Activated T-helper 17 cell treated with anti-CD3 and anti-CD28 coated beads, Interleukin-2, amount 50 U/mL, for 72 hours (primary cell): ENCODE data around the gene TMCO5A. TPM values are rescaled to one million over a fixed set of nuclear protein-coding genes. Genes with fewer than 3 reads are reported as not detected.
"Not testable (repeated sequence)": the region's sequence is repeated elsewhere in the genome, so short reads cannot be mapped to it uniquely, and the experiment has no call there.

Experiments used
- ATAC-seq: fragments of 150-1000 bp; cut with Tn5 transposase; replicated peaks from 2 replicates; pipeline ENCODE4 v1.10.0; 2021; ENCODE audit warnings: mild to moderate bottlenecking, moderate library complexity
- H3K27ac Mint-ChIP-seq: one replicate; pipeline ENCODE4 v1.8.0; 2022; ENCODE audit warnings: mixed read lengths
- H3K27me3 Mint-ChIP-seq: one replicate; pipeline ENCODE4 v1.8.0; 2022; ENCODE audit warnings: mixed read lengths
- H3K36me3 Mint-ChIP-seq: one replicate; pipeline ENCODE4 v1.8.0; 2022; ENCODE audit warnings: low read depth, mild to moderate bottlenecking, mixed read lengths
- H3K4me1 Mint-ChIP-seq: one replicate; pipeline ENCODE4 v1.8.0; 2022; ENCODE audit warnings: mixed read lengths
- H3K4me3 Mint-ChIP-seq: one replicate; pipeline ENCODE4 v1.8.0; 2022; ENCODE audit warnings: mild to moderate bottlenecking, mixed read lengths
- H3K9me3 Mint-ChIP-seq: one replicate; pipeline ENCODE4 v1.8.0; 2022; ENCODE audit warnings: mixed read lengths
- total RNA-seq, 2 donors: library from RNA; stranded (reverse); gene quantifications; one replicate each; pipeline ENCODE4 v1.2.3, GENCODE V29; 2022

TMCO5A gene
- total RNA-seq, 2 donors from 2014 or later: not detected

DNA sequence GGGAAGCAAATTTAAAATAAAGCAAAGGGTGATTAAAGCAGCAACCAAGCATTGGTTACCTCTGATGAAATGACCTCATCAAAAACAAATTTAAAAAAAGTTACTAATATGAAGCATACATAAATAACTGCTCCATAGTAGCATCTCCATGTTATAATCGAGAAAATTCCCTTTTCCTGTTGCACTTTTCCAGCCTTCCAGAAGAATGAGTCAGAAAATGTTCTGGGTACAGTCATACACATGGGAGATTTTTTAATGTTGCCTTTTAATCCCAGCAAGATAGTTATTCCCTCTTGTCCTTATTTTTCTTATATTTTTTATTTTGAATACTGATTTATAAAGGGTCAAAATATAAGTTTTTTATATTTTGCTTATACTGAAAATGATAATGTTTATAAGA is 2.6 kb upstream of the TMCO5A start:
- Mint-ChIP-seq H3K9me3 (peaks cover 10% of the 10 kb centered on the region), H3K27ac (no peak overlapping the region), H3K27me3 (peaks cover 11% of the 10 kb centered on the region), H3K4me3 (no peak overlapping the region), H3K36me3 (no peaks in the 10 kb centered on the region), H3K4me1 (no peaks in the 10 kb centered on the region)
- no peak for ATAC-seq

DNA sequence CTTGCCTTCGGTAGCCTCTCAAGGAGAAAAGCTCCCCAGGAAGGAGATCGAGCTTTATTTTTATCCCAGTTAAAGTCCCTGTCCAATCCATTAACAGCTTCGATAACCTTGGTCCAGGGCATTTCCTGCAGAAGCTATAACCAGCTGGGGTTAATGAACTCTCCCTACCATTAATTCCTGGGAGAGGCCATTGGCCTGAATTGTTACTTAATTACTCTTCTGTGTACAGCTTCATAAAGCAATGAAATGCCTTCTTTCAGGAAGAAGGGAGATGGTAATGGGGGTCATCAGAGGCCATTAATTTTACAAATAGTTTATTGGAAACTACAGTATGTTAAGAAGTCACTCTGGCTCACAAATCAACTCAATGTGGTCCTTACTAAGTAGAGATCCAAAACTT is 1.9 kb upstream of the TMCO5A start:
- no peak for ATAC-seq
- Mint-ChIP-seq H3K27me3 (peaks cover 10% of the 10 kb centered on the region), H3K36me3 (no peaks in the 10 kb centered on the region), H3K4me3 (no peak overlapping the region), H3K27ac (no peak overlapping the region), H3K4me1 (no peaks in the 10 kb centered on the region), H3K9me3 (peaks cover 10% of the 10 kb centered on the region)

DNA sequence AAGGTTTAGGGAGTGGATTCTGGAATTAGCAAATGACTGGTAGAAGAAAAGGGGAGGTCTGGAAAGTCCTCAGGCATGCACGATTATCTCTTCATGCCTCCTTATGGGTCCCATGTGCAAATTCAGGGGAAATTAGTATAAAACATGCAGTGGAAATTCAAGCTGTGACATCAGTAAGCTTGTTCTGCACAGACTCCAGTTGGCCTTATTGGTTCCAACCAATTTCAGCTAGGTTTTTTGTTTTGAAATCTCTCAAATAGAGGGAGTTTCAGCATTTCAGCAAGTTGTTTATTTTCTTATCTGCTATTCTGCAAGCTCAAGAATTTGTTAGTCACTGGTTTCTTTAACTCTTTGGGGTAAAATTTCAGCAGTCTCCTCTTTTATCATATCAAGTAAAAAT is 774 bp upstream of the TMCO5A start:
- no peak overlapping the region for H3K4me3 Mint-ChIP-seq
- H3K36me3 Mint-ChIP-seq: no peaks in the 10 kb centered on the region
- no peak overlapping the region for H3K27ac Mint-ChIP-seq
- peaks cover 8% of the 10 kb centered on the region for H3K27me3 Mint-ChIP-seq
- H3K4me1 Mint-ChIP-seq: no peaks in the 10 kb centered on the region
- H3K9me3 Mint-ChIP-seq: peaks cover 10% of the 10 kb centered on the region
- no peak for ATAC-seq

DNA sequence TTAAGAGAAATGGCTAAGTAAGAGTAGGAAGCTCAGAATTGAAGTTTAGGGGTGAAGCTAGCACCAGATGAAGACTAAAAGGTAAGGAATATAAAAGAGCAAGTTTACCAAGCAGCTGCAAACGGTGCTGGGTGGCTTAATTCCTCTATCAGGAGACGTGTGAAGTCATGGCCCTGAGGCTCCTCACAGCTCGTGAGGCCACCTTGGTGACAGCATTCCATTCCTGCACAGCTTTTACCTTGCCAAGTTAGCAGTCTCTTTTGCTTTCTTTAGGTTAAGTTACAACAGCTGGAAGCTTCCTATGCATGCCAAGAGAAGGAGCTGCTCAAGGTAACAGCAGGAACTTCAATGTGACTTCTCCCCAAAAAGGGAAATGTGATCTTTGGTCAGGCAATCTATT is 6.4 kb downstream of the TMCO5A start:
- Mint-ChIP-seq H3K4me1 (no peaks in the 10 kb centered on the region), H3K9me3 (peaks cover 1% of the 10 kb centered on the region), H3K36me3 (no peaks in the 10 kb centered on the region), H3K27ac (no peak overlapping the region), H3K4me3 (no peak overlapping the region), H3K27me3 (peaks cover 8% of the 10 kb centered on the region)
- ATAC-seq: no peak

DNA sequence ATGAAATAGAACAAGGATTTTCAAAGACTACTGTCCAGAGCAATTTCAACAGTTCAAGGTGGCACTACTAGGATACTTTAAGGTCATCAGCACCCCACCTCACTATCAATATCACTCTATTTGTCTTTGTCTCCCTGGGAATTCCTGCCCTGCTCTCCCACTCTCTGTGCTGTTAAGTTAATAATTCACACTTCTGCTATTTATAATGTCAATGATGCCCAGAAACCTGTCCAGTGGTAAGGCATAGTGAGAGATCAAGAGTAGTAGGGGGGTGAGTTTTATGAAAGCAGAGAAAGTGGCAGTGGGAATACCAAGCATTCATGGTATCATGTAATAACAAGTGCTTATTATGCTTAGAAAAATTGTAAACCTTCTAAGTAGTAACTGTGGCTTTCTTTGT is 7.3 kb downstream of the TMCO5A start:
- no peak for ATAC-seq
- Mint-ChIP-seq H3K36me3 (no peaks in the 10 kb centered on the region), H3K9me3 (peaks cover 3% of the 10 kb centered on the region), H3K4me3 (no peak overlapping the region), H3K27ac (no peak overlapping the region), H3K27me3 (peaks cover 12% of the 10 kb centered on the region), H3K4me1 (no peaks in the 10 kb centered on the region)

DNA sequence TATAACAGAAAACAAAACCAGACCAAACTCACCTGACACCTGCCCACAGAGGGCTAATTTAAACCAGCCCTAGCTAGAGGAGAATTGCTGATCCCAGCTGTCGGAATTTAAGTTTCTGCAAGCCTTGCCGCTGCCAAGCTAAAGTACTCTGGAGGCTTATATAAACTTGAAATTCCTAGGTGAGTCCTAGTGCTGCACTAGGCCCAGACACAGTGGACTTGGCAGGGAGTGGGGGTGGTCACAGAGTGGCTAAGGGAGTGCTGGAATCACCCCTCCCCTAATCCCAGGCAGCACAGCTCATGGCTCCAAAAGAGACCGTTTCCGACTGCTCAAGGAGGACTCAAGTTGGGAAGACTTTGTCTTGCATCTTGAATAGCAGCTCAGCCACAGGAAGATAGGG is 17.6 kb downstream of the TMCO5A start:
- Mint-ChIP-seq H3K9me3 (no peaks in the 10 kb centered on the region), H3K4me1 (no peaks in the 10 kb centered on the region), H3K27me3 (peaks cover 21% of the 10 kb centered on the region), H3K36me3 (no peaks in the 10 kb centered on the region), H3K4me3 (no peak overlapping the region), H3K27ac (no peak overlapping the region)
- ATAC-seq: no peak

DNA sequence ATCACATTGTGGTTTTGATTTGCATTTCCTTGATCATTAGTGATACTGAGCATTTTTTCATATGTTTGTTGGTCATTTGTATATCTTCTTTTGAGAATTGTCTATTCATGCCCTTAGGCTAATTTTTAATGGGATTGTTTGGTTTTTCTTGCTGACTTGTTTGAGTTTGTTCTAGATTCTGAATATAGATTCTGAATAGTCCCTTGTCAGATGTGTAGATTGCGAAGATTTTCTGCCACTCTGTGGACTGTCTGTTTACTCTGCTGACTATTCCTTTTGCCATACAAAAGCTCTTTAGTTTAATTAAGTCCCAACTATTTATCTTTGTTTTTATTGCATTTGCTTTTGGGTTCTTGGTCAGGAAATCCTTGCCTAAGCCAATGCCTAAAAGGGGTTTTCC is 26.3 kb downstream of the TMCO5A start:
- H3K4me1 Mint-ChIP-seq, H3K27me3 Mint-ChIP-seq, H3K36me3 Mint-ChIP-seq, H3K4me3 Mint-ChIP-seq, ATAC-seq, H3K27ac Mint-ChIP-seq, H3K9me3 Mint-ChIP-seq: not testable (repeated sequence)

DNA sequence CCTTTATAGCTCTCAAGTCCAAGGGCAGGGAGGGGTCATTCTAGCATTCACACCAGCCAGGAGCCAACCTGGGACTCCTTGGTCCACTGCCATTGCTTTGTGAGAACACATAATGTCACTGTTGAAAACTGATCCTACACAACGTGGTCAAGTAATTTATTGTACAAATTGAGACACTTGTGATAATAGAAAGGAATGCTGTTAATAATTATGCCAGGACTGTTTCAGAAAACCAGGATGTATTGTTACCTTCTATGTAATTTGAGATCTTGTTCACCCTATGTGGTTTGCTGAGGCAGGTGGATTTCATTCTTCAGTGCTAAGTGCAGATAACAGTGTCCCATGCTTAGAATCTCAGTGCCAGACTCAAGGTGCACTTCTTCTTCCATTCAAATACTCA is 33.3 kb downstream of the TMCO5A start:
- no peak for ATAC-seq
- Mint-ChIP-seq H3K9me3 (no peaks in the 10 kb centered on the region), H3K4me3 (no peak overlapping the region), H3K27ac (no peak overlapping the region), H3K36me3 (no peaks in the 10 kb centered on the region), H3K27me3 (peaks cover 10% of the 10 kb centered on the region), H3K4me1 (no peaks in the 10 kb centered on the region)

DNA sequence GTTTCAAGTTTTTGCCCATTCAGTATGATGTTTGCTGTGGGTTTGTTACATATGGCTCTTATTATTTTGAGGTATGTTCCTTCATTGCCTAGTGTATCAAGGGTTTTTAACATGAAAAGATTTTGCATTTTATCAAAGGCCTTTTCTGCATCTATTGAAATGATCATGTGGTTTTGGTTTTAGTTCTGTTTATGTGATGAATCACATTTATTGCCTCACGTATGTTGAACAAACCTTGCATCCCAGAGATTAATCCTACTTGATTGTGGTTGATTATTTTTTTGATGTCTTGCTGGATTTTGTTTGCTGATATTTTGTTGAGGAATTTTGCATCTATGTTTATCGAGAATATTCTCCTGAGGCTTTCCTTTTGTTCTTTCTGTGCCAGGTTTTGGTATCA is 39.4 kb downstream of the TMCO5A start:
- no peak for ATAC-seq
- Mint-ChIP-seq H3K4me1 (no peaks in the 10 kb centered on the region), H3K9me3 (no peaks in the 10 kb centered on the region), H3K27ac (no peak overlapping the region), H3K4me3 (no peak overlapping the region), H3K36me3 (no peaks in the 10 kb centered on the region), H3K27me3 (peaks cover 7% of the 10 kb centered on the region)

DNA sequence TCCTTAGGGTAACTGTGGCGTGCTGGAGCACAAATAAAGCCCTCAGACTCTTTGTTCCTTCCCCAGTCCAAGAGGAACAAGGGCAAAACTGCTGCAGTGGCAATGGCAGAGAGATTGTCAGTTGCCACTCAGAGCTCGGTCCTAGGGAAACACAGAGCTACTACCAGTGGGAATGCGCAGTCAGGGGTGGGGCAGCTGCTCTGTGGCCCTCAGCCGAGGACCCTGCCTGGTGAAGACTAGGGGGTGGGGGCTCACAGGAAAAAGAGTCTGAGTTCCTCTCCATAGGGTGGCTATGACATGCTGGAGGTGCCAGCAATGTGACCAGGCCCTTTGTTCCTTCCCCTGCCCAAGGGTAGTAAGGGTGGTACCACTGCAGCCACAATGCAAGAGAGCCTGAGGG is 43.8 kb downstream of the TMCO5A start:
- no peak for ATAC-seq
- H3K4me3 Mint-ChIP-seq: no peak overlapping the region
- H3K27me3 Mint-ChIP-seq: peaks cover 7% of the 10 kb centered on the region
- no peaks in the 10 kb centered on the region for H3K4me1 Mint-ChIP-seq
- no peak overlapping the region for H3K27ac Mint-ChIP-seq
- no peaks in the 10 kb centered on the region for H3K36me3 Mint-ChIP-seq
- no peaks in the 10 kb centered on the region for H3K9me3 Mint-ChIP-seq

DNA sequence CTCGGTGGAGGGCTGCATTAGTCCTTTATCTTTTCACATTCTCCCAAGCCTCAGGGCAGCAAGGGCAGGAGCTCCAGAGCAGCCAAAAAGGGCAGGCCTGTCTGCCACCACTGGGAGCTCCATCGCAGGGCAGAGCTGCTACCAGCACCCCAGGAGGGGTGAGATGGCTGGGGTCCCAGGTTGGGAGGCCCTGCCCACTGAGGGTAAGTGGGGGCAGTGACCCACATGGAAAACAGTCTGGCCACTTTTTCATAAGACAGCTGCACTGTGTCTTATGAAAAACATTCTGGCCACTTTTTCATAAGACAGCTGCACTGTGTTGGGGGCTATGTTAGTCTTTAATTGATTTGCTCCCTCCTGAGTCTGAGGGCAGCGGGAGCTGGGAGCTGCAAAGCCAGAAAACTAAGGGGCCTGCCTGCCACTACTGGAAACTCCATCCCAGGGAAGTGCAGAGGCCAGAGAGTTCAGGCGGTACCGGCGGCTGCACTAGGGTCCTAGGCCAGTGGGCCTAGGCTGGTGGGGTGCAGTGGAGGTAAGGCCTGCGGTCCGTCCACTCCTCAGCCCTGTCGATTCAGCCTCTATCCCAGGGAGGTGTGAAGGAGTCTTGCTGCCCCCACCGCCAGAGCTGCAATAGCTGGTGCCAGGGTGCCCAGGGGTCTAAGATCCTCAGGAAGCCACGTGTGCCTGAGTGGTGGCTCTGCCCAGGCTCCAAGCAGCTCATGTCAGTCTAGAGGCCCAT is 45.4 kb downstream of the TMCO5A start:
- Mint-ChIP-seq H3K4me1 (no peaks in the 10 kb centered on the region), H3K9me3 (no peaks in the 10 kb centered on the region), H3K4me3 (no peak overlapping the region), H3K36me3 (no peaks in the 10 kb centered on the region), H3K27me3 (peaks cover 7% of the 10 kb centered on the region), H3K27ac (no peak overlapping the region)
- no peak for ATAC-seq

DNA sequence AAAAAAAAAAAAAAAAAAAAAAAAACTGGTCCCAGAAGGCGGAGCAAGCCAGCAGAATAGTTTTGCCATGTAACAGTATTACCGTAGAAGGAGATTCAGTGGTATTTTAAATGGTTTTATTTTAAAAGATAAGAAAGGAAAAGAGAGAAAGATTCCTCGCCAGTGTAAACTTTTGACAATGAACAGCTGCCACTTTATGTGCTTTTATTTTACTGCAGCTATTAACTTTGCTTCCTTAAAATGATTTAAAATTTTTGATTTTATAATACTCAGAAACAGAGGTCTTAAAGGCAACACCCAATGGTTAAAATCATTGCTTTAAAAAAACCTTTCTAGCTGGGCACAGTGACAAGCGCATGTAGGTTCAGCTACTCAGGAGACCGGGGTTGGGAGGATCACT is 46.8 kb downstream of the TMCO5A start:
- no peak for ATAC-seq
- Mint-ChIP-seq H3K4me1 (no peaks in the 10 kb centered on the region), H3K27ac (no peak overlapping the region), H3K36me3 (no peaks in the 10 kb centered on the region), H3K27me3 (peaks cover 7% of the 10 kb centered on the region), H3K4me3 (no peak overlapping the region), H3K9me3 (no peaks in the 10 kb centered on the region)

DNA sequence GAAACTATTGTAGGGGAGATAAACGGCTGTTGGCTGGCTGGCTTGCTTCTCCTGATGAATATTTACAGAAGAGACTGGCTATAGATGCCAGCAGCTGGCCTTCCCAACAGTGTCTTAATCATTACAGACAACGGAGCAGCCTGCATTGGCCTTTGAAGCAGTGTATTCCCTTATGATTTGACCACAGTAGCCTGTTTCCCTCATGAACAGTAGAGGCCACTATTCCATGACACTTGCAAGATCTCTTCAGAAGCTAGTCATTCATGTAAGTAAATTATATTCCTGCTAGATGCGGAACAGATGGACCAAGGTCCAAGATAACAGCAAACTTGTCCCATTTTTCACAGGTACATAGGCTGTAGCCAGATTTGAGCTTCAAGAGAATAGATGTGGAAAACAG is 47.3 kb downstream of the TMCO5A start:
- peaks cover 4% of the 10 kb centered on the region for H3K27me3 Mint-ChIP-seq
- no peaks in the 10 kb centered on the region for H3K4me1 Mint-ChIP-seq
- H3K27ac Mint-ChIP-seq: no peak overlapping the region
- no peaks in the 10 kb centered on the region for H3K9me3 Mint-ChIP-seq
- no peak for ATAC-seq
- no peaks in the 10 kb centered on the region for H3K36me3 Mint-ChIP-seq
- no peak overlapping the region for H3K4me3 Mint-ChIP-seq

DNA sequence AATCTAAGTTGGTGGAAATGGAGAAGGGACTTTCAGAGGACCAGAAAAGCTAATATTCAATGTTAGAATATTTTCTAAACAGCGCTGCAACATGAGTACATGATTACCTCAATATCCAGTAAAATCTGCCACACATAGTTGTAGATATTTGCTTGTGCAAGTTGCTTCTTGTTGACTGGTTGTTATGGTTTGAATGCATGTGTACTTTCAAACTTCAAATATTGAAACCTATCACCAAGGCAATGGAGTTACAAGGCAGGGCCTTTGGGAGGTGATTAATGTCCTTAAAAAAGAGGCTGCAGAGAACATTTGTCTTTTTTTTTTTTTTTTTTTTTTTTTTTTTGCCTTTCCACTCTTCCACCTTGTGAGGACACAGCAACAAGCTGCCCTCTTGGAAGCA is 49.9 kb downstream of the TMCO5A start:
- Mint-ChIP-seq H3K4me3 (no peak overlapping the region), H3K4me1 (no peaks in the 10 kb centered on the region), H3K36me3 (no peaks in the 10 kb centered on the region), H3K27ac (no peak overlapping the region), H3K27me3 (peaks cover 5% of the 10 kb centered on the region), H3K9me3 (peaks cover 4% of the 10 kb centered on the region)
- no peak for ATAC-seq

DNA sequence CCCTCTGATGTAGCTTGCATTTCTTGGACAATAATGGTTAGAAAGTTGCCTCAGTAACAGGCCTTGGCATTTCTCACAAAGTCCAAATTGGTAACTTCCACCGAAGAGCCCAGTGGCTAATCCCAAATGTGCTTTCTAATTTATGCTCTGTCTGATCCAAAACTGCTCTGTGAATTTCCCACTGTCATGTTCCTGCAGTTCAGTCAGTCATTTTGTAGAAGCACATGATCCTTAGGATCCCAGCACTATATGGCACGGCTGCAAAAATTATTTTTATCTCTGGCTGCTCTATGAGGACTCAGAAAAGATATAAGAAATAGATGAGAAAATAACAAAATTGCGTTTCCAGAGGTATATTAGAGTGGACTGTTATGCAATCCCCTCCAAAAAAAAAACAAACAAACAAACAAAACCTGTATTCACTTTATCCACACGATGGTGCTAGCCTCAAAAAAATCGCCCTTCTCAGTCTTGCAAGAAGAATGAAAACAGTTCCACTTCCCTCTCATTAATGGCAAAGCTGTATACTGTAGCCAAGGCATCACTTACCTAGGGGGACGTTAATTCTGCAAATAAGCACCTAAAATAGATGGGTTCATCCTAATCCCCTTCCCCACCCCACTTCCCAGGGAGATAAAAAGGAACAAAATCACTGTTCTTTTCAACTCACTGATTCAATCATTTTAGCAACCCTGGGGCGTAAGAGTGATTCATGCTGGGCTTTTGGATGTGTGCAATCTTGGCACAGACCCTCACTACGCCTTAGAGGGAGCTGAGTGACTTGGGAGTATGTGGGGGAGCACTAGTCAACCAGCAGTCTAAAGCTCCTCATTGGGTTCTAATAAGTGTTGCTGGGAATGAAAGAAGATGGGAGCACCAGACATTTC is 61.3 kb downstream of the TMCO5A start:
- no peak for ATAC-seq

More for the DNA sequence above, 61.3 kb downstream of the TMCO5A start:
- Mint-ChIP-seq H3K4me3 (no peak overlapping the region), H3K4me1 (no peaks in the 10 kb centered on the region), H3K36me3 (no peaks in the 10 kb centered on the region), H3K27ac (no peak overlapping the region), H3K9me3 (no peaks in the 10 kb centered on the region), H3K27me3 (peaks cover 15% of the 10 kb centered on the region)
